Stromal cell of bone marrow (primary cell): ENCODE measurements around the gene OR4C12.
"Not testable (repeated sequence)": the region's sequence is repeated elsewhere in the genome, so short reads cannot be mapped to it uniquely, and the experiment has no call there.

Experiments used
- DNase-seq: peaks from one replicate; pipeline ENCODE4 v3.0.0-alpha.2; 2012; ENCODE audit warnings: low read depth

OR4C12 gene

DNA sequence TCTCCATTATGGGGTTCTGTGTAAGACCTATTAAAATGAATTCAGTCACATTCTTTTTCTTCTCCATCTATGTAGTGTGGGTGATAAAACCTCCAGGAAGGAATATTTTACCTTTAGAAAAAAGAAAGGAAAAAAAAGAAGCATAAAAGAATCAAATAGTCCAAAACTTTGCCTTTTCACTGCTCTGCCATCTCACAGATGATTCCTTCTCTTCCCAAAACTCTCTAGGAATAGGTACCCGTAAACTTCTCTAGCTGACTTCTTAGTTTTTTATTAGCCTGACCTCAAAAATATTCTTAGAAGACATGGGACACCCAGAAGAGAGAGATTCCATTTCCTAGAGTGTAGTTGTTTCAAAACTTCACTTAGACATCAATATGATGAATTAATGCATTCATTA, at the start of gene OR4C12:
Gene OR4C12 (minus strand): TSS at position 101 of the 400 bp plus-strand sequence. CDS start 34 bp downstream, at position 67.
- DNase-seq = not testable (repeated sequence)

DNA sequence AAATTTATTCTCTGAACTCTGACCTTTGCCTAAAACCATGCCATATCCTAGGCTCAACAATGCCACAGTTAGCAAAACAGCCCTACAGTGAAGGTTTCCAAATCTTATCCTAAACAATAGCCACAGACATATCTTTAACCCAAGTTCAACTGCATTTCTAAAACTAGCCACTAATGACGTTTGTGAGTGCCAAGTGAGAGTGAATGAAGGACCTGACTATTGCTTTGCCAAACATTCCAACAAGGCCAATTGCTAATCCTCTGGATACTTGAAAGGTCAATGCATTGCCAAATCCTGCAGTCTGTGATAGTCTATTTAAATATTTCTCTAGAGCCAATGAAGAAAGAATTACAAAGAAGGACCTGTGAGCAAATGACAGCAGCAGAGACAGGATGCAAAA, 47.9 kb upstream of the OR4C12 start:
- DNase-seq = peak; percentile 9

- DNase-seq = peak; percentile 11
Measured at GRCh38 chr11:49995565-49995964, 13.2 kb upstream of the OR4C12 start.

GRCh38 chr11:49973439-49973838, 8.9 kb downstream of the OR4C12 start:
- not testable (repeated sequence) for DNase-seq

DNA sequence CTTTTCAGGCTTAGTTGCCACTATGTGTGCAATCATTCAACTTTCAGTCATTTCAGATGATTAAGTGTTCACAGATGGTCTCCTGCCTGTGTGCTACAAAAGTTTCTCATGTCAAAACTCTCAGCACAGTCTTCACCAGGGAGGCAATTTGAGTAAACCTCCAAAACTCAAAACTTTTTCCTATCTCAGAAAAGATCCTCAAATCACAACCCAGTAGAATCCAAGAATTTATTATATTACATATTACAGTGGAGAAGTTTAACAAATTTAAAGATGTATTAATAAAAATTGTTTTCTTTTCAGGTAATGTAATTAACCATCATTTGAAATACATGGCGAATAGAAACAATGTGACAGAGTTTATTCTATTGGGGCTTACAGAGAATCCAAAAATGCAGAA, 30.2 kb downstream of the OR4C12 start, which contains the start of gene OR4C13:
Gene OR4C13 (plus strand): TSS at position 301 of the 400 bp plus-strand sequence. CDS start 32 bp downstream, at position 333.
- no peak for DNase-seq

GRCh38 chr11:49948701-49949100, 33.6 kb downstream of the OR4C12 start:
- DNase-seq = not testable (repeated sequence)
